ENCODE results near the gene PTPRN2.

Gene PTPRN2

GRCh38 chr7:157786375-157787274, 801.0 kb downstream of the PTPRN2 start:
- TF ChIP-seq, protein P1, sequence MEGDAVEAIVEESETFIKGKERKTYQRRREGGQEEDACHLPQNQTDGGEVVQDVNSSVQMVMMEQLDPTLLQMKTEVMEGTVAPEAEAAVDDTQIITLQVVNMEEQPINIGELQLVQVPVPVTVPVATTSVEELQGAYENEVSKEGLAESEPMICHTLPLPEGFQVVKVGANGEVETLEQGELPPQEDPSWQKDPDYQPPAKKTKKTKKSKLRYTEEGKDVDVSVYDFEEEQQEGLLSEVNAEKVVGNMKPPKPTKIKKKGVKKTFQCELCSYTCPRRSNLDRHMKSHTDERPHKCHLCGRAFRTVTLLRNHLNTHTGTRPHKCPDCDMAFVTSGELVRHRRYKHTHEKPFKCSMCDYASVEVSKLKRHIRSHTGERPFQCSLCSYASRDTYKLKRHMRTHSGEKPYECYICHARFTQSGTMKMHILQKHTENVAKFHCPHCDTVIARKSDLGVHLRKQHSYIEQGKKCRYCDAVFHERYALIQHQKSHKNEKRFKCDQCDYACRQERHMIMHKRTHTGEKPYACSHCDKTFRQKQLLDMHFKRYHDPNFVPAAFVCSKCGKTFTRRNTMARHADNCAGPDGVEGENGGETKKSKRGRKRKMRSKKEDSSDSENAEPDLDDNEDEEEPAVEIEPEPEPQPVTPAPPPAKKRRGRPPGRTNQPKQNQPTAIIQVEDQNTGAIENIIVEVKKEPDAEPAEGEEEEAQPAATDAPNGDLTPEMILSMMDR (conservative IDR thresholded peaks at IDR 0.05; ENCODE audit: low read depth, low read length), result no peak
- no peak for DNase-seq (ENCODE audit: low read depth)
- no peak overlapping the region for H3K4me3 ChIP-seq (ENCODE audit: low read depth, low read length)

GRCh38 chr7:157785486-157786186, 802.0 kb downstream of the PTPRN2 start:
- H3K4me3 ChIP-seq (ENCODE audit: low read depth, low read length), result no peak overlapping the region
- TF ChIP-seq, protein P1 (conservative IDR thresholded peaks at IDR 0.05; ENCODE audit: low read depth, low read length), result no peak
- DNase-seq (ENCODE audit: low read depth), result no peak

GRCh38 chr7:157784979-157785441, 802.6 kb downstream of the PTPRN2 start:
- no peak for DNase-seq (ENCODE audit: low read depth)
- no peak overlapping the region for H3K4me3 ChIP-seq (ENCODE audit: low read depth, low read length)

DNA sequence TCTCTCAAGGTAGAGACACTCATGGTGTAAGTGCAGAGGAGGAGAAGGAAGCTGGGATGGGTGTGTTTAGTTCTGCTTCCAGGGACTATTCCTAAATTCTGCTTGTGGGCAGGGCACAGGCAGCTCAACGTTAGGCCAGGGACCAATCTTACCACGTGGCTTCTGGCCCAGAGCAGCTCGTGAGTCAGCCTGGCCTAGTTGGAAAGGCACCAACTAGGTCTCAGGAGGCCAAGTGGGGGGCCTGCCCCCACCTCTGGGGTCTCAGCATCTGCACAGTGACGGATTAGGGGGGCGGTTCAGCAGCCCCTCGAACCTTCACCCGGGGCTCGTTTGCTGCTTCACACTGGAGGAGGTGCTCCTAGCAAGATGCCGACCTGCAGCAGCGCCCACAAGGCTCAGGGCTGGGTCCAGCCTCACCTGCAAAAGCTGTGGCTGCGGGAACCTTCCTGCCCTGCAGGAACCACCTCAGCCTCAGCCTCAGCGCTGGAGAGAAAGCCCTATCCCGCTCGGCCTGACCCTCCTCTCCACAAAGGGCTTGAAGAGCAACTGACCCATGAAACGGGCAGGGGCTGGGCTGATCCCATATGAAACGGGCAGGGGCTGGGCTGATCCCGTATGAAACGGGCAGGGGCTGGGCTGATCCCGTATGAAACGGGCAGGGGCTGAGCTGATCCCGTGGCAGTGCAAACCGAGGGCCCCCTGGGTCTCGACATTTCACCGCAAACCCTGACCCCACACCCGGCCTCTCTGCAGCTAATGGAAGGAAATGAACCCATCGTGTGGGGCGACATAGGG, 803.4 kb downstream of the PTPRN2 start:
- TF ChIP-seq, protein P1 (conservative IDR thresholded peaks at IDR 0.05; ENCODE audit: low read depth, low read length), result no peak
- H3K4me3 ChIP-seq (ENCODE audit: low read depth, low read length), result no peak overlapping the region
- DNase-seq (ENCODE audit: low read depth), result peak; percentile 17

More at GRCh38 chr7:157784979-157785441, 802.6 kb downstream of the PTPRN2 start:
- TF ChIP-seq, protein P1 (conservative IDR thresholded peaks at IDR 0.05; ENCODE audit: low read depth, low read length), result no peak

GRCh38 chr7:157782041-157782440, 805.6 kb downstream of the PTPRN2 start:
- TF ChIP-seq, protein P1 (conservative IDR thresholded peaks at IDR 0.05; ENCODE audit: low read depth, low read length), result no peak
- DNase-seq (ENCODE audit: low read depth), result no peak
- H3K4me3 ChIP-seq (ENCODE audit: low read depth, low read length), result no peak overlapping the region

- DNase-seq (ENCODE audit: low read depth), result no peak
- no peak overlapping the region for H3K4me3 ChIP-seq (ENCODE audit: low read depth, low read length)
- TF ChIP-seq, protein P1 (conservative IDR thresholded peaks at IDR 0.05; ENCODE audit: low read depth, low read length), result no peak
Measured at GRCh38 chr7:157780721-157781120, 806.9 kb downstream of the PTPRN2 start.

Data from choroid plexus epithelial cell (primary cell).